ENCODE measurements around the gene HAGHL.
"Not testable (repeated sequence)": the region's sequence is repeated elsewhere in the genome, so short reads cannot be mapped to it uniquely, and the experiment has no call there.

The HAGHL gene

GRCh38 chr16:739560-740458 lies 12.9 kb downstream of the HAGHL start:
- no peak for DNase-seq (ENCODE audit: low read depth)
- no peak for TF ChIP-seq CTCF (IDR thresholded peaks at IDR 0.05; ENCODE audit: insufficient read depth, low read depth, low read length, missing control alignments)

GRCh38 chr16:740459-740763 lies 13.5 kb downstream of the HAGHL start:
- peak overlapping the region; percentile 76 for H3K4me3 ChIP-seq (ENCODE audit: low read length)
- no peak for DNase-seq (ENCODE audit: low read depth)
- TF ChIP-seq CTCF (IDR thresholded peaks at IDR 0.05; ENCODE audit: insufficient read depth, low read depth, low read length, missing control alignments), result no peak

More at GRCh38 chr16:739560-740458, 12.9 kb downstream of the HAGHL start:
- peak overlapping the region; percentile 76 for H3K4me3 ChIP-seq (ENCODE audit: low read length)

GRCh38 chr16:740764-741505 lies 14.0 kb downstream of the HAGHL start, which contains the start of gene CIAO3:
Gene CIAO3 (minus strand): TSS chr16:740997. CDS start chr16:740985, 12 bp downstream.
- peak; percentile 46 for TF ChIP-seq CTCF (IDR thresholded peaks at IDR 0.05; ENCODE audit: insufficient read depth, low read depth, low read length, missing control alignments)
- peak; percentile 94 for DNase-seq (ENCODE audit: low read depth)
- H3K4me3 ChIP-seq (ENCODE audit: low read length), result peak within 1 kb of the TSS; percentile 76

DNA sequence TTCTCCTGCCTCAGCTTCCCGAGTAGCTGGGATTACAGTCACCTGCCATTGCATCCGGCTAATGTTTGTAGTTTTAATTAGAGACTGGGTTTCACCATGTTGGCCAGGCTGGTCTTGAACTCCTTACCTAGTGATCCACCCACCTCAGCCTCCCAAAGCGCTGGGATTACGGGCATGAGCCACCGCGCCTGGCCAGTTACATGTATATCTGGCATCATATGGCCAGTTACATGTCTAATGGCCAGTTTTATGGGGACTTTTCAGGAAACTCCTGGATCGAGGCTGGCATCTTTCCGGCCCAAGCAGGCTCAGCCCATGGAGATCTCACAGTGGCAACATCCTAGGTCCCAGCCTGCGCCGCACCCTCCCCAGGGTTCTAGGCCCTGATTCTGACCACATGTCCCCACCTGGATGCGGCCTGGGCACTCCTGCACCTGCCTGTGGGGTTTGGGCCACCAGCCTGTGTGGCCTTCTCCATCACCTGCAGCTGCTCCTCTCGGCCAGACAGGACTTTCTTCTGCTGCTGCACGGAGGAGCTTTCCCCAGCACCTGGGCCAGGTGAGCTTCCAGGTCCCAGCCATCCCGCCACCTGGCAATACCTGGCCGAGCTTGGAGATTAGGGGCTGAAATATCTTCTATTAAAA lies 15.2 kb downstream of the HAGHL start:
- TF ChIP-seq CTCF (IDR thresholded peaks at IDR 0.05; ENCODE audit: insufficient read depth, low read depth, low read length, missing control alignments), result no peak
- H3K4me3 ChIP-seq (ENCODE audit: low read length), result no peak overlapping the region

DNA sequence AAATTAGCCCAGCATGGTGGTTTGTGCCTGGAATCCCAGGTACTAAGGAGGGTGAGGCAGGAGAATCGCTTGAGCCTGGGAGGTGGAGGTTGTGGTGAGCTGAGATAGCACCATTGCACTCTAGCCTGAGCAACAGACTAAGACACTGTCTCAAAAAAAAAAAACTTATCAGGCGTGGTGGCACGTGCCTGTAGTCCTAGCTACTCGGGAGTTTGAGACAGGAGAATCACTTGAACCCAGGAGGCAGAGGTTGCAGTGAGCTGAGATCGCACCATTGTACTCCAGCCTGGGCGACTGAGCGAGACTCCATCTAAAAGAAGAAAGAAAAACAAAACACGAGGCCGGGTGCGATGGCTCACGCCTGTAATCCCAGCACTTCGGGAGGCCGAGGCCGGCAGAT lies 16.0 kb downstream of the HAGHL start:
- not testable (repeated sequence) for H3K4me3 ChIP-seq (ENCODE audit: low read length); DNase-seq (ENCODE audit: low read depth)

More for the DNA sequence above, 15.2 kb downstream of the HAGHL start:
- no peak for DNase-seq (ENCODE audit: low read depth)

GRCh38 chr16:743794-744500 lies 17.0 kb downstream of the HAGHL start:
- no peak for DNase-seq (ENCODE audit: low read depth)

More at GRCh38 chr16:743794-744500, 17.0 kb downstream of the HAGHL start:
- no peak for TF ChIP-seq CTCF (IDR thresholded peaks at IDR 0.05; ENCODE audit: insufficient read depth, low read depth, low read length, missing control alignments)
- H3K4me3 ChIP-seq (ENCODE audit: low read length), result no peak overlapping the region
